GM12874 (cell line): ENCODE measurements around the gene BRI3BP.

ENCODE experiments used
- TF ChIP-seq, protein P1 (sequence below): IDR thresholded peaks from 2 replicates; pipeline ENCODE4 v1.5.1; 2011; ENCODE audit warnings: low read depth, mild to moderate bottlenecking, control low read depth, low read length, moderate library complexity; ENCODE audit not compliant: insufficient read depth

The BRI3BP gene

DNA sequence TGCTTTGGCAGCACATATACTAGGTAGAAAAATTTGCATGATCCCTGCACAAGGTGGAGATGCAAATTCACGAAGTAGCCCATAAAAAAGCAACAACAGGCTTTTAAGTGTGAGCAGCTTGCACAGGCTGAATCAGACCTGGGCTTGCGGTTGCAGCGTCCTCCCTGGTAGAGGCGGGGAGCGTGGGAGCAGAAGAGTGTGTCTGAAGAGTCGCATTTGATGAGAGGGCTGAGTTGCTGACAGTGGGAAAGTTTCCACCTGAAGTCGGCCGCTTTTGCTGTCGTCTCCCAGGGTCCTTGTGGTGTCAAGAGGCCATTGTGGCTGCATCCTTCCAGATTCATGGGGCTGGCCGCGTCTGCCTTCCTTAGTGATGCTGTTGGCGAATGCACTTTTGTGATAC, 78.0 kb downstream of the BRI3BP start:
- TF ChIP-seq, protein P1, sequence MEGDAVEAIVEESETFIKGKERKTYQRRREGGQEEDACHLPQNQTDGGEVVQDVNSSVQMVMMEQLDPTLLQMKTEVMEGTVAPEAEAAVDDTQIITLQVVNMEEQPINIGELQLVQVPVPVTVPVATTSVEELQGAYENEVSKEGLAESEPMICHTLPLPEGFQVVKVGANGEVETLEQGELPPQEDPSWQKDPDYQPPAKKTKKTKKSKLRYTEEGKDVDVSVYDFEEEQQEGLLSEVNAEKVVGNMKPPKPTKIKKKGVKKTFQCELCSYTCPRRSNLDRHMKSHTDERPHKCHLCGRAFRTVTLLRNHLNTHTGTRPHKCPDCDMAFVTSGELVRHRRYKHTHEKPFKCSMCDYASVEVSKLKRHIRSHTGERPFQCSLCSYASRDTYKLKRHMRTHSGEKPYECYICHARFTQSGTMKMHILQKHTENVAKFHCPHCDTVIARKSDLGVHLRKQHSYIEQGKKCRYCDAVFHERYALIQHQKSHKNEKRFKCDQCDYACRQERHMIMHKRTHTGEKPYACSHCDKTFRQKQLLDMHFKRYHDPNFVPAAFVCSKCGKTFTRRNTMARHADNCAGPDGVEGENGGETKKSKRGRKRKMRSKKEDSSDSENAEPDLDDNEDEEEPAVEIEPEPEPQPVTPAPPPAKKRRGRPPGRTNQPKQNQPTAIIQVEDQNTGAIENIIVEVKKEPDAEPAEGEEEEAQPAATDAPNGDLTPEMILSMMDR = no peak

DNA sequence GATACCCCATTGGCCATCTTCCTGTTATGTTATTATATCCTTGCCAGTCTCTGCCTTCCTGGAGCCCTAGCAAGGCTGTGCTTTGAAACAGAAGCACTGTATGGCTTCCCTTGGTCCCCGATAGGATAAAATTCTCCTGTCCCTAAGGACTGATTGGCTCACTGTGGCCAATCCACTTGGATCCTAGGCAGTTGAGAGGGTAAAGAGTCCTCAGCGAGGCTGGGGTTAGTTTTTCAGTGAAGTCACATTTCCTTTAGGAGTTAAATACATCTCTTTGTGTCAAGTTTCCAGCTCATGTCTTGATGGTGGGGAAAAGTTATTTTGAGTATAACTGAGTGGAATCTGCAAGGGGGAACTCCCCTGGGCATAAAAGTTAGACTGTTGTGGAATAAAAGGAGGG, 79.1 kb downstream of the BRI3BP start:
- TF ChIP-seq, protein P1 = no peak

DNA sequence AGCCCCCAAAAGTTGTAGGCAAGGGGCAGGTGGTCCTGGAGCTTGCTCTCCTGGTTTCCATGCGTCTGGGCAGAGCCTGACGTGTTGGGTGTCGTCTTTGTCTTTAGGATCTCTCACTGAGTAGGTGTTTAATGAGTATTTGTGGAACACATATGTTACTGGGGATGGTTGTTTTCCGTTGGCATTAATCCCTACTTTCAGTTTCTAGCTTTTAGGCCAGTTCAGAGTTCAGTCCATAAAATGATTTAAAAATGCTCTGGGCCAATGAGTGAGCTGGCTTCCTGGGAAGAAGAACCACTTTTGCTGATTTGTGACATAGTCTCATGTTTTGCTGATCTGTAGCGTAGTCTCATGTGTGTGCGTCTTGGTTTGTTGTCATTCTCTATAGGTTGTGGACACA, 82.7 kb downstream of the BRI3BP start:
- TF ChIP-seq, protein P1 = no peak

DNA sequence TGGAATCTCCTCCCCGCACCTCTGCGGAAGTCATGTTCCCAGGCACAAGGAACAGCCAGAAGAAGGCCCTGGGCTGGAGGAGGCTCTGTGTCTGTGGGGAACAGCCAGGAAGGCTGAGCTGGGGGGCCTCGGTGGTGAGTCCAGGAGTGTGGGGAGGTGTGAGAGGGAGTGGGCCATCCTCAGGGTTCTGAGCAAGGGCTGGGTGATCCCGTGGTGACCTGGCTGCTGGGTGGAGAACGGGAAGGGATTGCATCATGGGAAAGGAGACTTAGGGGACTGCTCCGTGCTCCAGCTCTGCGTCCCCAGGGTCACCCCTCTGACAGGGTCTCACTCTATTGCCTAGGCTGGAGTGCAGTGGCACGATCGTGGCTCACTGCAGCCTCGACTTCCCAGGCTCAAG, 85.6 kb downstream of the BRI3BP start:
- TF ChIP-seq, protein P1 = no peak

DNA sequence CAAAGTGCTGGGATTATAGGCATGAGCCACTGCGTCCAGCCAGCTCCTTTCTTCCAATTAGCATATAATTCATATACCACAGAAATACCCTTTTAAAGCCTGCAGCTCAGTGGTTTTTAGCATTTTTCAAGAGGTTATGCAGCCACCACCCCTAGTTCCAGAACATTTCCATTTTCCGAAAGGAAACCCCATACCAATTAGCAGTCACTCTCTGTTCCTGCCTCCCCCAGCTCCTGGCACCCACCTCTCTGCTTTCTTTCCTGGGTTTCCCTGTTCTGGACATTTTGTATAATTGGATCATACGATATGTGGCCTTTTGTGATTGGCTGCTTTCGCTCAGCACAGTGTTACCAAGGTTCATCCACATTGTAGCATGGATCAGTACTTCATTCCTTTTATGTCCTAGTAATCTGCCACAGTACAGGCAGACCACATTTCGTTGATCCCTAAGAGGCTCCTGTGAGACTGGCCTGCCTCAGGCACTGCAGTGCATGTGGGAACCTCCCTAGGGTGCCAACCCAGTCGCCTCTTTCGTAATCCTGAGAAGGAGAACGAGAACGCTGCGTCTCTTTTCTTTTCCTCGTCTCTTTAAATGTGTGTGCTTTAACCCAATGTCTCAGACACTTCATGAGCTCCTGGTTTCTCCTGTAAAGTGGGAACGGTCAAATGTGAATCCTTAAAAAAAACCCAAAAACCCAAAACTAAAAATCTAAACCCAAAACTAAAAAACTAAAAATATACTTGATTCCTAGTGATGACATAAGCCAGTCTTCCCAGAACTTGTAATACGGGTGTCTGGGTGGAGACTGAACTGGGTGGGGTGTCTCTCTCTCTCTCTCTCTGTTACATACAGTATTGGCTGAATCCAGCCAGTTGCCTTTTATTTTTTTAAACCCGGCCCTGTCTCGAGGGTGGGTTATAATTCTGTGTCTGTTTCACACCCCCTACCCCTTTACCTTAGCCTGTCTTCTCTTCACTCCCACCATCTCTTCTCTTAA, 86.5 kb downstream of the BRI3BP start:
- TF ChIP-seq, protein P1 = no peak
